Stimulated activated CD4-positive, alpha-beta T cell treated with anti-CD3 and anti-CD28 coated beads, Interleukin-12 subunit alpha, Interleukin-12 subunit beta, amount 100 ng/mL, for 48 hours (primary cell): ENCODE results near the gene CXCL11.
"Not testable (repeated sequence)": the region's sequence is repeated elsewhere in the genome, so short reads cannot be mapped to it uniquely, and the experiment has no call there.

Experiments used
- DNase-seq, 3 donors: peaks; one replicate each; pipeline ENCODE4 v3.0.0-alpha.2; 2020; ENCODE audit warnings: low read depth in 2 of 3, low spot score in 1 of 3

The CXCL11 gene

GRCh38 chr4:76002176-76002575 lies 33.7 kb downstream of the CXCL11 start:
- no peak for DNase-seq

- no peak for DNase-seq
These were observed 34.2 kb downstream of the CXCL11 start for GRCh38 chr4:76001700-76002099.

DNA sequence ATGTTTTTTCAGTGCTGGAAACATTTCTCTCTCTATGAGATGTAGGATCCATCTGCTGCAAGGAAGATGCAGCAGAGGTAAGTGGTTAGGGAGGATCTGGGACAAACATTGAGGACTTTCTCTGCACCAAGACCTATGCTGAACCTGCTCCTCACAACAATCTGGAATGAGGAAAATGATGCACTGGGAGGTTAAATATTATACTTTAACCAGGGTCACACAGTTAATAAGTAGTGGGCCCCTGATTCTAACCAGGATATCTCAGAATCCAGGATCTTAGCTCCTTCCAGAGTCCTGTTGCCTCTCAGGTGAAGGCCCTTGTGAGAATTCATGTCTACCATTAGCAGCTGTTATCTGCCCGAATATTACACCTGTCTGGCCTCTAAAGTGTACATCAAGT lies 35.6 kb downstream of the CXCL11 start:
- no peak for DNase-seq

DNA sequence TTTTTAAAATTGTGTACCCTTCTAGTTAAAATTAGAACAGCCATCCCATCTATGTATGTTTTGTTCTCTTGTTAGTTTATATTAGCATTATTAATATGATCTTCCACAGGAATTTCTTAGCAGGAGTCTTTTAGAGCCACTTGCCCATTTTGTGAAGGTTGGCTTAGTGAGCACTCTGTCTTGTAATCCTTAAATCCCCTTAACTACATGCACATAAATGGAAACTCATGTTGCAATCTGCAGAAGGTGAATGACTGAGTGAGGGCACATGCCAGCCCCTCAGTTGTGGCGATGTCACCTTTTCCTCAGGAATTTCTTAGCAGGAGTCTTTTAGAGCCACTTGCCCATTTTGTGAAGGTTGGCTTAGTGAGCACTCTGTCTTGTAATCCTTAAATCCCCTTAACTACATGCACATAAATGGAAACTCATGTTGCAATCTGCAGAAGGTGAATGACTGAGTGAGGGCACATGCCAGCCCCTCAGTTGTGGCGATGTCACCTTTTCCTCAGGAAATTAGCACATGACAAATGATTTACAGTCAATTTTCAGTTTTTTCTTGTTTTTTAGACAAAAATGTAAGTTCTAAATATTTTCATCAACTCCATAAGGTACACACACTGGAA lies 37.2 kb downstream of the CXCL11 start:
- DNase-seq, result not testable (repeated sequence)

GRCh38 chr4:75997946-75998345 lies 37.9 kb downstream of the CXCL11 start:
- no peak for DNase-seq

GRCh38 chr4:75997081-75997480 lies 38.8 kb downstream of the CXCL11 start:
- no peak for DNase-seq

GRCh38 chr4:75995727-75996126 lies 40.1 kb downstream of the CXCL11 start:
- no peak for DNase-seq

GRCh38 chr4:75992462-75992861 lies 43.4 kb downstream of the CXCL11 start:
- DNase-seq, result no peak

DNA sequence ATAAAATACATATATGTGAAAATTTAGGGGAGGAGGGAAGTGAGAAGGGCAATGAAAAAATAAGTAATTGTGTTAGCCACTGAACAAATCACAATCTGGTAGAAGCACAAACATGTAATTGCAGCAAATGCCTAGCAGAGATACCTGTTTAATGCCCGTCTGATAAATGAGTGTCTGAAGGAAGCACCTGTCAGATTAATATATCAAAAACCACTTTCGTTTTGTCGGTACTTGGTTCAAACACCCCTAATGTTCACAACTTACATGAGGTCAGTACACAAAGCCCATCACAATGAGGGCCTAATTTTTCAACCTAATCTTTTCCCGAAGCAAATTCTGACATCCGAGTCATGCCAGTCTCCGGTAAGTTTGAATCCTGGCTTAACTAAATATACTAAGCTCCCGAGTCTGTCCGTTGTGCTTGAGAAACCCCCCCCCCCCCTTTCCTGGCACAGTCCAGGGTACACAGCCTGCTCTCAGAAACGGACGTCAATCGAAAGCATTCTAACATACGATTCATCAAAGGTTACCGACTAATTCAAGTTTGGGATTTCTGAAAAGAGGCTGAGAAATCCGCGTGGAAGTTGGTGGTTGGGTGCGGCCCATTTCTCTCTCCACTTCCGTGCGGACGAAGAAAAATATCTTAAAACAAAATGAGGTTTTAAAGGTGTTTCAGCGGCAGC lies 45.9 kb downstream of the CXCL11 start:
- DNase-seq, result no peak

GRCh38 chr4:75985116-75985515 lies 50.8 kb downstream of the CXCL11 start:
- no peak for DNase-seq
